Esophagus muscularis mucosa (tissue), 4 donors: ENCODE results near the gene DISC1. TPM values are rescaled to one million over a fixed set of nuclear protein-coding genes. Genes with fewer than 3 reads are reported as not detected.

Experiments used
- DNase-seq: peaks from one replicate; pipeline ENCODE4 v3.0.0-alpha.2; 2017; ENCODE audit errors: extremely low spot score
- H3K27ac ChIP-seq, 4 donors: fragments of 200-600 bp; sonication (generic); replicated peaks in 1 of 4; 1 replicate in 3 of 4; 2 replicates in 1 of 4; pipeline ENCODE4 v1.5.1; 2016 to 2019; ENCODE audit warnings: mild to moderate bottlenecking in 1 of 4
- H3K27me3 ChIP-seq, 4 donors: fragments of 200-600 bp; sonication (generic); one replicate each; pipeline versions ENCODE4 v1.5.1 to v1.6.0; 2016 to 2019
- H3K36me3 ChIP-seq, 4 donors: fragments of 200-600 bp; sonication (generic); one replicate each; pipeline ENCODE4 v1.5.1; 2016 to 2019
- H3K4me1 ChIP-seq, 4 donors: fragments of 200-600 bp; sonication (generic); one replicate each; pipeline ENCODE4 v1.5.1; 2016 to 2019
- H3K4me3 ChIP-seq, 4 donors: fragments of 200-600 bp; sonication (generic); 1 replicate in 2 of 4; 2 replicates in 2 of 4; pipeline ENCODE4 v1.5.1; 2016 to 2019; ENCODE audit warnings: mild to moderate bottlenecking in 4 of 4, moderate library complexity in 1 of 4
- H3K9me3 ChIP-seq, 4 donors: fragments of 200-600 bp; sonication (generic); 1 replicate in 3 of 4; 2 replicates in 1 of 4; pipeline ENCODE4 v1.5.1; 2016 to 2019
- EP300 ChIP-seq: sonication (generic); formaldehyde crosslinking; IDR thresholded peaks from one replicate; pipeline ENCODE4 v1.6.1; 2017; ENCODE audit warnings: antibody characterized with exemption
- POLR2A ChIP-seq: fragments of 450-650 bp; IDR thresholded peaks from one replicate; pipeline ENCODE4 v1.6.1; 2017; ENCODE audit warnings: antibody characterized with exemption, moderate library complexity, mild to moderate bottlenecking, low read depth
- POLR2AphosphoS5 ChIP-seq, 2 donors: sonication (generic); formaldehyde crosslinking; IDR thresholded peaks; one replicate each; pipeline ENCODE4 v1.6.1; 2017; ENCODE audit warnings: antibody characterized with exemption in 2 of 2
- WGBS: methylation state at CpG from one replicate; pipeline ENCODE4 v1.1.5; 2018; 5-methylcytosine and 5-hydroxymethylcytosine counted together
- intact Hi-C: fragments of 100-400 bp; cut with DNase I; formaldehyde crosslinking; loops from one replicate; pipeline ENCODE4 v1.15.1; 2023
- total RNA-seq, 4 donors: library from RNA; depleted of rRNA; stranded (reverse); fragments of >200 nt; gene quantifications; one replicate each; pipeline versions ENCODE4 v1.1.0 to v1.2.1, GENCODE V29; 2016
- TF ChIP-seq, protein P1 (sequence below), 3 experiments: fragments of 200-600 bp in 2 of 3; fragments of 450-650 bp in 1 of 3; sonication (generic) in 2 of 3; IDR thresholded peaks; one replicate each; pipeline ENCODE4 v1.5.1; 2017 to 2019; ENCODE audit warnings: antibody characterized with exemption in 3 of 3, mild to moderate bottlenecking in 2 of 3, moderate library complexity in 1 of 3

Gene DISC1
- total RNA-seq, 4 donors from 2014 or later = 5.3 to 6.6 (median 6.2) TPM

DNA sequence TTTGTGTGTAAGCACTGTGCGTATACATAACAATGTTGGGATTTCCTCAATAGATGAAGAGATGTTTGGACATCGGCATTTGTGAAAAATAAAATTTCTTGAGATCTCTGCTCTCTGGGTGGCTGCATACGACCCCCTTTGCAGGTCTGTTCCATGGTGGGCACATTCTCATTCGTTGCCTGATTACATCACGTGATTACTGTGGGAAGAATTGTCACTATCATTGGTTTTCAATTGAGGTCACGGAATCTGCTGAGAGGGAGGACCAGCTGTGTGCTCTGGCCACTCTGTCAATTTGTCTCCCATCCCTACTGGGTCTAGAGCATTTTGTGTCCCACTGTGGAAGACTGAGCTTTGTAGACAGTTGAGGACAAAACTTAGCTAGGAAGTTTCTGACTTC lies 81.8 kb downstream of the DISC1 start:
- Histone ChIP-seq H3K9me3 (no peaks in the 10 kb centered on the region), H3K4me3 (no peak overlapping the region), H3K36me3 (no peaks in the 10 kb centered on the region), H3K4me1 (peaks cover 0 to 10% (median 7%) of the 10 kb centered on the region in 4 donors), H3K27me3 (no peaks in the 10 kb centered on the region), H3K27ac (no peak overlapping the region)
- TF ChIP-seq POLR2AphosphoS5 (IDR thresholded peaks at IDR 0.05) (no peak), POLR2A (no peak), EP300 (no peak)
- TF ChIP-seq, protein P1, sequence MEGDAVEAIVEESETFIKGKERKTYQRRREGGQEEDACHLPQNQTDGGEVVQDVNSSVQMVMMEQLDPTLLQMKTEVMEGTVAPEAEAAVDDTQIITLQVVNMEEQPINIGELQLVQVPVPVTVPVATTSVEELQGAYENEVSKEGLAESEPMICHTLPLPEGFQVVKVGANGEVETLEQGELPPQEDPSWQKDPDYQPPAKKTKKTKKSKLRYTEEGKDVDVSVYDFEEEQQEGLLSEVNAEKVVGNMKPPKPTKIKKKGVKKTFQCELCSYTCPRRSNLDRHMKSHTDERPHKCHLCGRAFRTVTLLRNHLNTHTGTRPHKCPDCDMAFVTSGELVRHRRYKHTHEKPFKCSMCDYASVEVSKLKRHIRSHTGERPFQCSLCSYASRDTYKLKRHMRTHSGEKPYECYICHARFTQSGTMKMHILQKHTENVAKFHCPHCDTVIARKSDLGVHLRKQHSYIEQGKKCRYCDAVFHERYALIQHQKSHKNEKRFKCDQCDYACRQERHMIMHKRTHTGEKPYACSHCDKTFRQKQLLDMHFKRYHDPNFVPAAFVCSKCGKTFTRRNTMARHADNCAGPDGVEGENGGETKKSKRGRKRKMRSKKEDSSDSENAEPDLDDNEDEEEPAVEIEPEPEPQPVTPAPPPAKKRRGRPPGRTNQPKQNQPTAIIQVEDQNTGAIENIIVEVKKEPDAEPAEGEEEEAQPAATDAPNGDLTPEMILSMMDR (IDR thresholded peaks at IDR 0.05) = no peak
- intact Hi-C loops = no loop called here
- WGBS = 95% methylated on average over 6 of the region's 6 CpGs
- no peak for DNase-seq

DNA sequence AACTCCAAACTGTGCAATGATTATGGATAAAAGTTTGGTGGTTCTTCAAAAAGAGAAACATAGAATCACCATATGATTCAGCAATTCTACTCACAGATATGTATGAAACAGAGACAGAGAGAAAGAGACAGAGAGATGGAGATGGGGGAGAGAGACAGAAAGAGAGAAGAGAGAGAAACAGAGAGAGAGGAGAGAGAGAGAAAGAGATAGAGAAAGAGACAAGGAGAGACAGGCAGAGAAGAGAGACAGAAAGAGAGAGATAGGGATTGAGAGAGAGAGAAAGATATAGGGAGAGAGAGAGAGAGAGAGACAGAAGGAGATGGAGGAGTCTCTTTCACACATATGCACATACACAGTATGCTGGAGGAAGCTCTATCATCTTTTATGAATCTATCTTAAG lies 87.8 kb downstream of the DISC1 start:
- H3K27me3 ChIP-seq = no peaks in the 10 kb centered on the region
- DNase-seq = no peak
- H3K4me3 ChIP-seq = no peak overlapping the region
- H3K9me3 ChIP-seq = no peaks in the 10 kb centered on the region
- H3K4me1 ChIP-seq = no peaks in the 10 kb centered on the region
- no peaks in the 10 kb centered on the region for H3K36me3 ChIP-seq
- no peak for TF ChIP-seq POLR2AphosphoS5 (IDR thresholded peaks at IDR 0.05)
- no peak for TF ChIP-seq EP300
- TF ChIP-seq, protein P1 (IDR thresholded peaks at IDR 0.05) = no peak
- intact Hi-C loops = no loop called here
- H3K27ac ChIP-seq = no peak overlapping the region

DNA sequence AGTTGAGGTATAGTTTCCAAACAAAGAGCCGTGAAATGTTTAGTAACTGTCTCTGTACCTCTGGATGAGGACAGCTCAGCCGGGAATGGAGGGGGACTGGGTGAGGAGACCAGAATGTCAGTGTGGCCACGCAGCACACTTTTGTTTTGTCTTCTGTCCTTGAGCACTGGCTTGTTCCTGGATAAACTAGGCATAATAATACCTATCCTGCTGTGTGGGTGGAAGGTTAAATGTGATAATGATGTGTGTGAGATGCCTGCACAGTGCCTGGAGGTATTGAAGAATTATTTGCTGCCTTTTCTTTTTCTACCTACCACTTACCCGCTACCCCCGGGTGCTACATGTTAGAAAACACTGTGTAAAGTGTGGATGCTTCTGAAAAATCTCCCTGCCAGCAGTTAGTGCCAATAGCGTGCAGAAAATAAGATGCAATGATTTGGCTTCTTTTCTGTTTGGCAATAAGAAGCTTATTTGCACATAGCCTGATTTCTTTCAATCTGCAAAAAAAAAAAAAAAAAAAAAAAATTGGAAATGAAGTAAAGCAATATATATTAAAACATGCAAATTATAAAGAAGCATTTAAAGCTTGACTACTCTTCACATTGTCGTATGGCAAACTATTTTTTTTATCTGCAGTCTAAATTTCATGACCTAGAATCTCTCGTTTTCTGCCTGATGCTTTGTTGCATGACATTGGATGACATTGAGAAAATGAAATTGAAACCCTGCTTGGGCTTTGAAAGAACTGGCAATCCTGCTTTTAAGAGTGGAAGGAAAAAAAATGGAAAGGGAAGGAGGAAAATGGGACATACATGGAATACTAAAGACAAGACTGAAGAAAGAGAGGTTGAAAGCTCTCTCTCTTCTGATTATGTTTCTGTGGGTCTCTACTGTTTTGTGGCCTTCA lies 89.5 kb downstream of the DISC1 start:
- H3K27me3 ChIP-seq = no peaks in the 10 kb centered on the region
- H3K36me3 ChIP-seq = no peaks in the 10 kb centered on the region
- peak; percentile 37 for DNase-seq
- no peaks in the 10 kb centered on the region for H3K9me3 ChIP-seq
- intact Hi-C loops = no loop called here
- 91% methylated on average over 8 of the region's 8 CpGs for WGBS
- no peak overlapping the region for H3K27ac ChIP-seq
- no peaks in the 10 kb centered on the region for H3K4me1 ChIP-seq
- H3K4me3 ChIP-seq = no peak overlapping the region
- TF ChIP-seq POLR2AphosphoS5 (IDR thresholded peaks at IDR 0.05) = no peak
- TF ChIP-seq POLR2A = no peak
- TF ChIP-seq, protein P1 (IDR thresholded peaks at IDR 0.05) = no peak

DNA sequence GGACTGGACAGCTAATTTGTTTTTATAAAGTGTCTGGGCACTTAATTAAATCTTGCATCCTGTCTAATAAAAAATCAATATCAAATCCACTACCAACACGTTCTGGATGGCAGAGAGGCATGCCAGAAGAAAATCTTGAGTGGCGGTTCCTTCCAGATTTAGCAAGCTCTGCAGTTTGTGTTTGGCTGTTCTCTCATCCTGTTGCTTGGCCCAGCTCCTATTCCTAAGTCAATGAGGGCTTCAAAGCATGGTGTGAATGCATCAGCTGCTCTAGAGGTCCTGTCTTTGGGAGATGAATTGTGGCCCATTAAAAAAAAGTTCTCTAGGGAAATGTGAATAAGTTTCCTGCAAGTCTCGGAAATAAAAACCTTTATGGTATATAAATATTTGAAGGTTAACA lies 90.3 kb downstream of the DISC1 start:
- Histone ChIP-seq H3K4me3 (no peak overlapping the region), H3K4me1 (no peaks in the 10 kb centered on the region), H3K36me3 (no peaks in the 10 kb centered on the region), H3K27ac (no peak overlapping the region), H3K27me3 (no peaks in the 10 kb centered on the region), H3K9me3 (no peaks in the 10 kb centered on the region)
- TF ChIP-seq POLR2AphosphoS5 (IDR thresholded peaks at IDR 0.05) = no peak
- DNase-seq = peak; percentile 2
- WGBS = 86% methylated on average over 3 of the region's 3 CpGs
- intact Hi-C loops = no loop called here

DNA sequence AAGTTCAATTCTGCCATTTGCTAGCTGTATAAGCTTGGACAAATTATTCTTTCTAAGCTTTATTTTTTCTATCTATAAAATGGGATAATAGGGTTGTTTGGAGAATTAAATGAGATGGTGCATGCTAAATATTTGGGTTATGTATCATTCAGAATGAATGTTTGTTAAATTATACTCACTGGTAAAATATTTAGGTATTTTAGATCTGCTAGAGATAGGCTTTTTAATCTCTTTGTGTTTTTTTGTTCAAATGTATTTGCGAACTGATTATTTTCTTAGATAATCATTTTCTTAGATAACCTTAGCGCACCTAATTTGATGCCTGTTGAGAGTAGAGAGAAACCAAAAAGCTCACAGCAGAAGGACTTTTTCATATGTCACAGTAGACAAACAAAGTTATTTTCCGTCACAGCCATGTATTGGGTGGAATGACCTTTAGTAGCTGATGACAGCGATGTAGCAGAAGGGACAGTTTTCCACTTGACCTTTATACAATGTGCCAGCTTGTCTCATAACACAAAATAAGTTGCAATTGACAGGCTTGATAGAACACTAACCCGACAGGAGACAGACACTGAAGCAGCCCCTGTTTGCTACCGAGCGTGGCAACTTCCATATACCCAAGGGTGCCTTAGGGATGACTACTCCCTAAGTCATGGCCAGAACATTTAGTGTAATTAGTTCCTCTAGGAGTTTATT lies 93.0 kb downstream of the DISC1 start:
- no peak overlapping the region for H3K27ac ChIP-seq
- WGBS = 87% methylated on average over 5 of the region's 7 CpGs
- no peaks in the 10 kb centered on the region for H3K36me3 ChIP-seq
- H3K9me3 ChIP-seq = no peaks in the 10 kb centered on the region
- no peaks in the 10 kb centered on the region for H3K4me1 ChIP-seq
- intact Hi-C loops = no loop called here
- DNase-seq = peak; percentile 45
- H3K27me3 ChIP-seq = no peaks in the 10 kb centered on the region
- H3K4me3 ChIP-seq = no peak overlapping the region
- TF ChIP-seq POLR2AphosphoS5 (IDR thresholded peaks at IDR 0.05) (no peak), POLR2A (no peak), EP300 (no peak)
- TF ChIP-seq, protein P1 (IDR thresholded peaks at IDR 0.05) = no peak
